GM23338 (cell line): ENCODE results near the gene GRHL3. TPM values are rescaled to one million over a fixed set of nuclear protein-coding genes. Genes with fewer than 3 reads are reported as not detected.

Experiments used
- ATAC-seq: fragments of 200-7000 bp; cut with Tn5 transposase; 3 replicates; pipeline ENCODE4 v1.9.1; 2020
- DNase-seq: peaks from one replicate; pipeline ENCODE4 v3.0.0-alpha.2; 2015; ENCODE audit warnings: low spot score
- H2AFZ ChIP-seq: fragments of 200-600 bp; sonication (generic); 2 replicates; pipeline ENCODE4 v1.8.0; 2016; ENCODE audit warnings: antibody characterized with exemption, mild to moderate bottlenecking, moderate library complexity
- H3F3A ChIP-seq: fragments of 200-600 bp; sonication (generic); replicated peaks from 2 replicates; pipeline ENCODE4 v1.8.0; 2017; ENCODE audit warnings: antibody characterized with exemption, mixed run types, low read depth
- H3K27ac ChIP-seq: fragments of 200-600 bp; sonication (generic); 2 replicates; pipeline ENCODE4 v1.6.1; 2016; ENCODE audit warnings: low read depth
- H3K27me3 ChIP-seq: fragments of 200-600 bp; sonication (generic); 2 replicates; pipeline ENCODE4 v1.8.0; 2016; ENCODE audit warnings: mild to moderate bottlenecking, mixed run types, moderate library complexity; ENCODE audit not compliant: insufficient read depth
- H3K36me3 ChIP-seq: fragments of 200-600 bp; sonication (generic); 2 replicates; pipeline ENCODE4 v1.8.0; 2016; ENCODE audit warnings: mild to moderate bottlenecking; ENCODE audit not compliant: insufficient read depth
- H3K4me1 ChIP-seq: fragments of 200-600 bp; sonication (generic); 2 replicates; pipeline ENCODE4 v1.8.0; 2016; ENCODE audit warnings: mild to moderate bottlenecking, moderate library complexity; ENCODE audit not compliant: insufficient read depth
- H3K4me2 ChIP-seq: fragments of 200-600 bp; sonication (generic); 2 replicates; pipeline ENCODE4 v1.7.1; 2017; ENCODE audit warnings: mixed run types
- H3K4me3 ChIP-seq: fragments of 200-600 bp; sonication (generic); 2 replicates; pipeline ENCODE4 v1.6.1; 2016; ENCODE audit warnings: mixed run types
- H3K79me2 ChIP-seq: fragments of 200-600 bp; sonication (generic); replicated peaks from 2 replicates; pipeline ENCODE4 v1.8.0; 2017; ENCODE audit warnings: mild to moderate bottlenecking; ENCODE audit not compliant: insufficient read depth
- H3K9me2 ChIP-seq: fragments of 200-600 bp; sonication (generic); 2 replicates; pipeline ENCODE4 v1.8.0; 2017; ENCODE audit not compliant: insufficient read depth
- H4K20me1 ChIP-seq: fragments of 200-600 bp; sonication (generic); replicated peaks from 2 replicates; pipeline ENCODE4 v1.8.0; 2017; ENCODE audit warnings: mild to moderate bottlenecking; ENCODE audit not compliant: insufficient read depth
- H3K27ac Mint-ChIP-seq: 2 replicates; pipeline ENCODE4 v1.8.0; 2020; ENCODE audit warnings: inconsistent platforms, mild to moderate bottlenecking, moderate library complexity, mixed read lengths
- H3K27me3 Mint-ChIP-seq: 3 replicates; pipeline ENCODE4 v1.8.0; 2022; ENCODE audit warnings: low read depth, mild to moderate bottlenecking, moderate library complexity, mixed read lengths, inconsistent platforms; ENCODE audit not compliant: insufficient read depth, poor library complexity
- H3K36me3 Mint-ChIP-seq: 3 replicates; pipeline ENCODE4 v1.8.0; 2021; ENCODE audit warnings: low read depth, mild to moderate bottlenecking, inconsistent platforms, moderate library complexity, mixed read lengths
- H3K4me1 Mint-ChIP-seq: 3 replicates; pipeline ENCODE4 v1.8.0; 2020; ENCODE audit warnings: mild to moderate bottlenecking, inconsistent platforms, mixed read lengths
- H3K4me3 Mint-ChIP-seq: 3 replicates; pipeline ENCODE4 v1.8.0; 2021; ENCODE audit warnings: moderate library complexity, mild to moderate bottlenecking, inconsistent platforms, mixed read lengths
- H3K9me3 Mint-ChIP-seq: 3 replicates; pipeline ENCODE4 v1.8.0; 2020; ENCODE audit warnings: moderate library complexity, mild to moderate bottlenecking, inconsistent platforms, mixed read lengths
- CREB1 ChIP-seq: fragments of 250-450 bp; sonication (Bioruptor Pico); IDR thresholded peaks from 2 replicates; pipeline ENCODE4 v1.5.0; 2020; ENCODE audit warnings: low read depth, mild to moderate bottlenecking, moderate library complexity
- CTCF ChIP-seq, 2 experiments: fragments of 200-600 bp in 1 of 2; sonication (generic) in 1 of 2; conservative IDR thresholded peaks; 2 replicates each; pipeline versions ENCODE4 v1.5.1 to v1.6.1; 2016 to 2017; ENCODE audit warnings: antibody characterized with exemption in 2 of 2, low read depth in 2 of 2, mild to moderate bottlenecking in 2 of 2, moderate library complexity in 1 of 2
- EZH2 ChIP-seq: fragments of 200-600 bp; sonication (generic); IDR thresholded peaks from one replicate; pipeline ENCODE4 v1.8.0; 2017; ENCODE audit warnings: antibody characterized with exemption, mild to moderate bottlenecking, low read depth; ENCODE audit not compliant: unreplicated experiment
- EZH2phosphoT487 ChIP-seq: fragments of 200-600 bp; sonication (generic); IDR thresholded peaks from one replicate; pipeline ENCODE4 v1.8.1; 2018; ENCODE audit warnings: antibody characterized with exemption; ENCODE audit not compliant: unreplicated experiment
- JUNB ChIP-seq: IDR thresholded peaks from one replicate; pipeline ENCODE4 v1.6.1; 2016; ENCODE audit warnings: antibody characterized with exemption; ENCODE audit not compliant: unreplicated experiment
- NANOG ChIP-seq: IDR thresholded peaks from 2 replicates; pipeline ENCODE4 v1.6.1; 2016; ENCODE audit warnings: antibody characterized with exemption, borderline replicate concordance
- POLR2AphosphoS5 ChIP-seq: IDR thresholded peaks from 2 replicates; pipeline ENCODE4 v1.6.1; 2016; ENCODE audit warnings: antibody characterized with exemption, low read depth
- STAT1 ChIP-seq: IDR thresholded peaks from one replicate; pipeline ENCODE4 v1.6.1; 2016; ENCODE audit warnings: antibody characterized with exemption; ENCODE audit not compliant: unreplicated experiment
- ZNF114 ChIP-seq: fragments of 250-450 bp; sonication (Bioruptor Pico); IDR thresholded peaks from 2 replicates; pipeline ENCODE4 v1.5.0; 2020; ENCODE audit warnings: mild to moderate bottlenecking, moderate library complexity
- ZNF331 ChIP-seq: fragments of 250-450 bp; sonication (Bioruptor Pico); IDR thresholded peaks from 2 replicates; pipeline ENCODE4 v1.5.0; 2020; ENCODE audit warnings: low read depth, mild to moderate bottlenecking, moderate library complexity
- ZNF462 ChIP-seq: fragments of 250-450 bp; sonication (Bioruptor Pico); IDR thresholded peaks from 2 replicates; pipeline ENCODE4 v1.5.0; 2020; ENCODE audit warnings: mild to moderate bottlenecking, moderate library complexity
- polyA plus RNA-seq: library from polyadenylated mRNA; unstranded; fragments of >200 nt; fragmentation: Nextera tagmentation; extraction: Ambion mirVana; gene quantifications from 2 replicates; pipeline ENCODE4 v1.2.1, GENCODE V29; 2016
- total RNA-seq: library from RNA; depleted of rRNA; stranded (reverse); fragments of >200 nt; shearing (Covaris generic); gene quantifications from 2 replicates; pipeline ENCODE4 v1.2.3, GENCODE V29; 2014
- TF ChIP-seq, protein P1 (sequence below): IDR thresholded peaks from one replicate; pipeline ENCODE4 v1.6.1; 2018; ENCODE audit warnings: antibody characterized with exemption; ENCODE audit not compliant: unreplicated experiment
- TF ChIP-seq, protein P2 (sequence below): IDR thresholded peaks from 2 replicates; pipeline ENCODE4 v1.6.1; 2016; ENCODE audit warnings: antibody characterized with exemption

The GRHL3 gene
- total and polyA plus RNA-seq, 2 experiments from 2014 or later: 0.78 to 1.1 TPM

GRCh38 chr1:24277420-24278169, 41.6 kb upstream of the GRHL3 start:
- Histone ChIP-seq H3K9me2 (no peaks in the 10 kb centered on the region), H2AFZ (no peak overlapping the region), H3K4me2 (no peak overlapping the region), H4K20me1 (no peaks in the 10 kb centered on the region), H3K79me2 (no peaks in the 10 kb centered on the region), H3F3A (no peaks in the 10 kb centered on the region), H3K27ac (no peak overlapping the region), H3K4me1 (no peaks in the 10 kb centered on the region), H3K4me3 (no peak overlapping the region), H3K36me3 (no peaks in the 10 kb centered on the region), H3K27me3 (no peaks in the 10 kb centered on the region)
- no peak for TF ChIP-seq JUNB
- TF ChIP-seq CREB1: no peak
- no peak for TF ChIP-seq EZH2
- no peak for TF ChIP-seq NANOG
- TF ChIP-seq EZH2phosphoT487: no peak
- no peak for TF ChIP-seq CTCF (conservative IDR thresholded peaks at IDR 0.05; ENCODE audit: low read depth in 2 of 2)
- TF ChIP-seq, protein P1, sequence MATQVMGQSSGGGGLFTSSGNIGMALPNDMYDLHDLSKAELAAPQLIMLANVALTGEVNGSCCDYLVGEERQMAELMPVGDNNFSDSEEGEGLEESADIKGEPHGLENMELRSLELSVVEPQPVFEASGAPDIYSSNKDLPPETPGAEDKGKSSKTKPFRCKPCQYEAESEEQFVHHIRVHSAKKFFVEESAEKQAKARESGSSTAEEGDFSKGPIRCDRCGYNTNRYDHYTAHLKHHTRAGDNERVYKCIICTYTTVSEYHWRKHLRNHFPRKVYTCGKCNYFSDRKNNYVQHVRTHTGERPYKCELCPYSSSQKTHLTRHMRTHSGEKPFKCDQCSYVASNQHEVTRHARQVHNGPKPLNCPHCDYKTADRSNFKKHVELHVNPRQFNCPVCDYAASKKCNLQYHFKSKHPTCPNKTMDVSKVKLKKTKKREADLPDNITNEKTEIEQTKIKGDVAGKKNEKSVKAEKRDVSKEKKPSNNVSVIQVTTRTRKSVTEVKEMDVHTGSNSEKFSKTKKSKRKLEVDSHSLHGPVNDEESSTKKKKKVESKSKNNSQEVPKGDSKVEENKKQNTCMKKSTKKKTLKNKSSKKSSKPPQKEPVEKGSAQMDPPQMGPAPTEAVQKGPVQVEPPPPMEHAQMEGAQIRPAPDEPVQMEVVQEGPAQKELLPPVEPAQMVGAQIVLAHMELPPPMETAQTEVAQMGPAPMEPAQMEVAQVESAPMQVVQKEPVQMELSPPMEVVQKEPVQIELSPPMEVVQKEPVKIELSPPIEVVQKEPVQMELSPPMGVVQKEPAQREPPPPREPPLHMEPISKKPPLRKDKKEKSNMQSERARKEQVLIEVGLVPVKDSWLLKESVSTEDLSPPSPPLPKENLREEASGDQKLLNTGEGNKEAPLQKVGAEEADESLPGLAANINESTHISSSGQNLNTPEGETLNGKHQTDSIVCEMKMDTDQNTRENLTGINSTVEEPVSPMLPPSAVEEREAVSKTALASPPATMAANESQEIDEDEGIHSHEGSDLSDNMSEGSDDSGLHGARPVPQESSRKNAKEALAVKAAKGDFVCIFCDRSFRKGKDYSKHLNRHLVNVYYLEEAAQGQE: no peak
- no peak for TF ChIP-seq POLR2AphosphoS5
- TF ChIP-seq ZNF114: no peak
- no peak for TF ChIP-seq ZNF462 (CRISPR knock-in tag)
- no peak for TF ChIP-seq ZNF331 (CRISPR knock-in tag)
- no peak for TF ChIP-seq STAT1
- TF ChIP-seq, protein P2, sequence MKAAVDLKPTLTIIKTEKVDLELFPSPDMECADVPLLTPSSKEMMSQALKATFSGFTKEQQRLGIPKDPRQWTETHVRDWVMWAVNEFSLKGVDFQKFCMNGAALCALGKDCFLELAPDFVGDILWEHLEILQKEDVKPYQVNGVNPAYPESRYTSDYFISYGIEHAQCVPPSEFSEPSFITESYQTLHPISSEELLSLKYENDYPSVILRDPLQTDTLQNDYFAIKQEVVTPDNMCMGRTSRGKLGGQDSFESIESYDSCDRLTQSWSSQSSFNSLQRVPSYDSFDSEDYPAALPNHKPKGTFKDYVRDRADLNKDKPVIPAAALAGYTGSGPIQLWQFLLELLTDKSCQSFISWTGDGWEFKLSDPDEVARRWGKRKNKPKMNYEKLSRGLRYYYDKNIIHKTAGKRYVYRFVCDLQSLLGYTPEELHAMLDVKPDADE: no peak
- H3K36me3 Mint-ChIP-seq: no peaks in the 10 kb centered on the region
- no peak overlapping the region for H3K27ac Mint-ChIP-seq
- H3K4me3 Mint-ChIP-seq: no peak overlapping the region
- peaks cover 8% of the 10 kb centered on the region; the same call in 1 of the 3 replicates for H3K9me3 Mint-ChIP-seq
- peaks cover 6% of the 10 kb centered on the region for H3K27me3 Mint-ChIP-seq
- no peaks in the 10 kb centered on the region for H3K4me1 Mint-ChIP-seq
- ATAC-seq (no peak), DNase-seq (no peak)
